ENCODE data around the gene HMOX1. TPM values are rescaled to one million over a fixed set of nuclear protein-coding genes. Genes with fewer than 3 reads are reported as not detected.

HMOX1 gene
- total RNA-seq, 3 donors from 2014 or later (not counting 1 experiment from before 2014, with no cell fraction given) = 7.5 to 61.6 (median 15.9) TPM

- no peak overlapping the region for H3K27ac ChIP-seq (ENCODE audit: low read length)
- peaks cover 19 to 23% of the 10 kb centered on the region in 2 donors for H3K4me1 Mint-ChIP-seq
- peaks cover 27% of the 10 kb centered on the region for H3K4me1 ChIP-seq (ENCODE audit: control insufficient read depth, insufficient read depth, low read length)
- DNase-seq (no peak), ATAC-seq (no peak)
- H3K36me3 ChIP-seq (ENCODE audit: control insufficient read depth, insufficient read depth, low read length) = peaks cover 45% of the 10 kb centered on the region
- H3K9me3 Mint-ChIP-seq = no peaks in the 10 kb centered on the region
- no peak for TF ChIP-seq CTCF (IDR thresholded peaks at IDR 0.05)
- no peaks in the 10 kb centered on the region for H3K27me3 ChIP-seq (ENCODE audit: control insufficient read depth, insufficient read depth, low read length)
- WGBS (ENCODE audit: insufficient coverage) = 89% methylated on average over 6 of the region's 7 CpGs
- H3K27me3 Mint-ChIP-seq (ENCODE audit: low read depth in 2 of 2) = no peaks in the 10 kb centered on the region
- H3K4me3 ChIP-seq (ENCODE audit: low read length) = no peak overlapping the region
- no peaks in the 10 kb centered on the region for H3K36me3 Mint-ChIP-seq
- no peaks in the 10 kb centered on the region for H3K9me3 ChIP-seq (ENCODE audit: control insufficient read depth, insufficient read depth, low read length)
- H3K27ac Mint-ChIP-seq = no peak overlapping the region
- no peak overlapping the region for H3K4me3 Mint-ChIP-seq
- intact Hi-C loops (cut with micrococcal nuclease) = no loop called here
These were observed 22.5 kb downstream of the HMOX1 start for GRCh38 chr22:35403356-35403755.

- no peaks in the 10 kb centered on the region for H3K27me3 Mint-ChIP-seq (ENCODE audit: low read depth in 2 of 2)
- Histone ChIP-seq H3K27ac (ENCODE audit: low read length) (no peak overlapping the region), H3K36me3 (ENCODE audit: control insufficient read depth, insufficient read depth, low read length) (peaks cover 50% of the 10 kb centered on the region), H3K27me3 (ENCODE audit: control insufficient read depth, insufficient read depth, low read length) (no peaks in the 10 kb centered on the region), H3K4me3 (ENCODE audit: low read length) (no peak overlapping the region), H3K4me1 (ENCODE audit: control insufficient read depth, insufficient read depth, low read length) (peaks cover 23% of the 10 kb centered on the region), H3K9me3 (ENCODE audit: control insufficient read depth, insufficient read depth, low read length) (no peaks in the 10 kb centered on the region)
- H3K4me1 Mint-ChIP-seq = peaks cover 19 to 23% of the 10 kb centered on the region in 2 donors
- intact Hi-C loops (cut with micrococcal nuclease) = no loop called here
- H3K36me3 Mint-ChIP-seq = no peaks in the 10 kb centered on the region
- no peaks in the 10 kb centered on the region for H3K9me3 Mint-ChIP-seq
- WGBS (ENCODE audit: insufficient coverage) = 100% methylated on average over 2 of the region's 5 CpGs
- no peak for DNase-seq
- TF ChIP-seq CTCF (IDR thresholded peaks at IDR 0.05) = no peak
- peak overlapping the region; percentile 6 for H3K4me3 Mint-ChIP-seq
- no peak overlapping the region for H3K27ac Mint-ChIP-seq
- no peak for ATAC-seq
These were observed 23.3 kb downstream of the HMOX1 start for GRCh38 chr22:35404176-35404575.

GRCh38 chr22:35406443-35406842 lies 25.5 kb downstream of the HMOX1 start:
- Mint-ChIP-seq H3K27me3 (ENCODE audit: low read depth in 2 of 2) (no peaks in the 10 kb centered on the region), H3K4me1 (peaks cover 9 to 23% of the 10 kb centered on the region in 2 donors), H3K36me3 (peaks cover 7% of the 10 kb centered on the region), H3K4me3 (no peak overlapping the region), H3K27ac (no peak overlapping the region), H3K9me3 (no peaks in the 10 kb centered on the region)
- DNase-seq (no peak), ATAC-seq (no peak)
- no peak for TF ChIP-seq CTCF (IDR thresholded peaks at IDR 0.05)
- intact Hi-C loops (cut with micrococcal nuclease) = no loop called here
- Histone ChIP-seq H3K9me3 (ENCODE audit: control insufficient read depth, insufficient read depth, low read length) (no peaks in the 10 kb centered on the region), H3K27ac (ENCODE audit: low read length) (no peak overlapping the region), H3K27me3 (ENCODE audit: control insufficient read depth, insufficient read depth, low read length) (no peaks in the 10 kb centered on the region), H3K4me3 (ENCODE audit: low read length) (no peak overlapping the region), H3K36me3 (ENCODE audit: control insufficient read depth, insufficient read depth, low read length) (peaks cover 70% of the 10 kb centered on the region), H3K4me1 (ENCODE audit: control insufficient read depth, insufficient read depth, low read length) (peaks cover 28% of the 10 kb centered on the region)
- WGBS (ENCODE audit: insufficient coverage) = 90% methylated on average over 13 of the region's 13 CpGs

GRCh38 chr22:35407362-35407761 lies 26.5 kb downstream of the HMOX1 start:
- intact Hi-C loops (cut with micrococcal nuclease) = no loop called here
- H3K9me3 Mint-ChIP-seq = no peaks in the 10 kb centered on the region

More at GRCh38 chr22:35407362-35407761, 26.5 kb downstream of the HMOX1 start:
- no peak overlapping the region for H3K4me3 ChIP-seq (ENCODE audit: low read length)
- H3K27ac ChIP-seq (ENCODE audit: low read length) = no peak overlapping the region
- peaks cover 15% of the 10 kb centered on the region for H3K36me3 Mint-ChIP-seq
- H3K27me3 ChIP-seq (ENCODE audit: control insufficient read depth, insufficient read depth, low read length) = no peaks in the 10 kb centered on the region
- ATAC-seq (no peak), DNase-seq (no peak)
- peaks cover 30% of the 10 kb centered on the region for H3K4me1 ChIP-seq (ENCODE audit: control insufficient read depth, insufficient read depth, low read length)
- H3K27ac Mint-ChIP-seq = peak overlapping the region in 1 of 2 donors; percentile 5
- no peak for TF ChIP-seq CTCF (IDR thresholded peaks at IDR 0.05)
- no peak overlapping the region for H3K4me3 Mint-ChIP-seq
- H3K4me1 Mint-ChIP-seq = peaks cover 6 to 27% of the 10 kb centered on the region in 2 donors
- no peaks in the 10 kb centered on the region for H3K27me3 Mint-ChIP-seq (ENCODE audit: low read depth in 2 of 2)
- H3K36me3 ChIP-seq (ENCODE audit: control insufficient read depth, insufficient read depth, low read length) = peaks cover 79% of the 10 kb centered on the region
- no peaks in the 10 kb centered on the region for H3K9me3 ChIP-seq (ENCODE audit: control insufficient read depth, insufficient read depth, low read length)
- 92% methylated on average over 6 of the region's 7 CpGs for WGBS (ENCODE audit: insufficient coverage)
